DND-41 (cell line): ENCODE results near the gene ARHGEF3.

Source experiments
- ATAC-seq: fragments of 200-7000 bp; cut with Tn5 transposase; 3 replicates; pipeline ENCODE4 v1.9.1; 2021; ENCODE audit warnings: low read depth; ENCODE audit not compliant: insufficient read depth
- DNase-seq: peaks from one replicate; pipeline ENCODE4 v3.0.0-alpha.2; 2020
- H2AFZ ChIP-seq: 2 replicates; pipeline ENCODE4 v1.6.0; 2012; ENCODE audit warnings: low read depth, low read length
- H3K27ac ChIP-seq: 2 replicates; pipeline ENCODE4 v1.5.1; 2012; ENCODE audit warnings: low read length, inconsistent platforms
- H3K27me3 ChIP-seq: fragments of 200-600 bp; sonication (generic); 2 replicates; pipeline ENCODE4 v1.6.0; 2012; ENCODE audit warnings: low read length, mild to moderate bottlenecking, inconsistent platforms; ENCODE audit not compliant: insufficient read depth, poor library complexity
- H3K36me3 ChIP-seq: 2 replicates; pipeline ENCODE4 v1.5.1; 2012; ENCODE audit warnings: low read length, inconsistent platforms; ENCODE audit not compliant: insufficient read depth
- H3K4me1 ChIP-seq: 2 replicates; pipeline ENCODE4 v1.5.1; 2012; ENCODE audit warnings: mild to moderate bottlenecking, low read length; ENCODE audit not compliant: insufficient read depth
- H3K4me2 ChIP-seq: 2 replicates; pipeline ENCODE4 v1.6.0; 2012; ENCODE audit warnings: mild to moderate bottlenecking, moderate library complexity, low read length, inconsistent platforms; ENCODE audit not compliant: insufficient read depth
- H3K4me3 ChIP-seq, 2 experiments: fragments of 200-600 bp in 1 of 2; shearing (Covaris generic) in 1 of 2; 2 replicates each; pipeline ENCODE4 v1.5.1; 2012 to 2016; ENCODE audit warnings: inconsistent platforms in 2 of 2, low read length in 2 of 2, mild to moderate bottlenecking in 2 of 2, low read depth in 1 of 2, moderate library complexity in 1 of 2
- H3K79me2 ChIP-seq: 2 replicates; pipeline ENCODE4 v1.6.0; 2012; ENCODE audit warnings: low read length, inconsistent platforms; ENCODE audit not compliant: insufficient read depth
- H3K9ac ChIP-seq: 2 replicates; pipeline ENCODE4 v1.6.0; 2012; ENCODE audit warnings: low read depth, mild to moderate bottlenecking, inconsistent platforms, low read length, moderate library complexity
- H3K9me3 ChIP-seq: 2 replicates; pipeline ENCODE4 v1.5.1; 2012; ENCODE audit warnings: low read length, moderate library complexity, mild to moderate bottlenecking, inconsistent platforms; ENCODE audit not compliant: insufficient read depth, severe bottlenecking
- H4K20me1 ChIP-seq: 2 replicates; pipeline ENCODE4 v1.6.0; 2012; ENCODE audit warnings: low read length; ENCODE audit not compliant: insufficient read depth
- EZH2 ChIP-seq: IDR thresholded peaks from 3 replicates; pipeline ENCODE4 v1.6.1; 2012; ENCODE audit warnings: borderline replicate concordance, low read depth, mild to moderate bottlenecking, moderate library complexity, low read length, inconsistent platforms; ENCODE audit not compliant: severe bottlenecking
- TF ChIP-seq, protein P1 (sequence below): IDR thresholded peaks from 2 replicates; pipeline ENCODE4 v1.5.1; 2012; ENCODE audit warnings: borderline replicate concordance, low read length, moderate library complexity, mild to moderate bottlenecking; ENCODE audit not compliant: poor library complexity, severe bottlenecking; ENCODE audit errors: extremely low read depth

Gene ARHGEF3

DNA sequence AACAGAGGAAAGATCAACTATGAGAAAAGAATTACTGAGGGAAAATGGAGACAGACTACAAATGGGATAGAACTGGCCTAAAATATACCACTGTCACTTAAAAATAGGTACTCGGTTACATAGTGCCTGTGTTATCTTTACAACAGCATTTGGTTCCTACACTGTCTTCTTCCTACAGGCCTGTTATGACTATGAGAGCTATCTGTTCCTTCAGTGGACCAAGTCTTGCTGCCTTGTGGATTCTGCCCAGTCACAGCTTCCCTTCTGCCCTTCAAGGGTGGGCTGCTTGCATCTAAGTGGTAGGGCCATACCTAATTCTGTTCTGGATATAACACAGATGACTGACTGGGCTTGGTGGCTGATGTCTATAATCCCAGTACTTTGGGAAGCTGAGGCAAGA, 13.8 kb upstream of the ARHGEF3 start:
- no peak for ATAC-seq
- Histone ChIP-seq H3K4me3 (no peak overlapping the region), H2AFZ (no peak overlapping the region), H3K4me2 (no peak overlapping the region), H3K9ac (no peak overlapping the region), H3K9me3 (no peaks in the 10 kb centered on the region), H4K20me1 (no peaks in the 10 kb centered on the region), H3K79me2 (peaks cover 45% of the 10 kb centered on the region), H3K4me1 (peaks cover 50% of the 10 kb centered on the region), H3K27me3 (no peaks in the 10 kb centered on the region), H3K27ac (peak overlapping the region; percentile 45), H3K36me3 (no peaks in the 10 kb centered on the region)
- TF ChIP-seq, protein P1, sequence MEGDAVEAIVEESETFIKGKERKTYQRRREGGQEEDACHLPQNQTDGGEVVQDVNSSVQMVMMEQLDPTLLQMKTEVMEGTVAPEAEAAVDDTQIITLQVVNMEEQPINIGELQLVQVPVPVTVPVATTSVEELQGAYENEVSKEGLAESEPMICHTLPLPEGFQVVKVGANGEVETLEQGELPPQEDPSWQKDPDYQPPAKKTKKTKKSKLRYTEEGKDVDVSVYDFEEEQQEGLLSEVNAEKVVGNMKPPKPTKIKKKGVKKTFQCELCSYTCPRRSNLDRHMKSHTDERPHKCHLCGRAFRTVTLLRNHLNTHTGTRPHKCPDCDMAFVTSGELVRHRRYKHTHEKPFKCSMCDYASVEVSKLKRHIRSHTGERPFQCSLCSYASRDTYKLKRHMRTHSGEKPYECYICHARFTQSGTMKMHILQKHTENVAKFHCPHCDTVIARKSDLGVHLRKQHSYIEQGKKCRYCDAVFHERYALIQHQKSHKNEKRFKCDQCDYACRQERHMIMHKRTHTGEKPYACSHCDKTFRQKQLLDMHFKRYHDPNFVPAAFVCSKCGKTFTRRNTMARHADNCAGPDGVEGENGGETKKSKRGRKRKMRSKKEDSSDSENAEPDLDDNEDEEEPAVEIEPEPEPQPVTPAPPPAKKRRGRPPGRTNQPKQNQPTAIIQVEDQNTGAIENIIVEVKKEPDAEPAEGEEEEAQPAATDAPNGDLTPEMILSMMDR = no peak
- no peak for TF ChIP-seq EZH2
- no peak for DNase-seq

DNA sequence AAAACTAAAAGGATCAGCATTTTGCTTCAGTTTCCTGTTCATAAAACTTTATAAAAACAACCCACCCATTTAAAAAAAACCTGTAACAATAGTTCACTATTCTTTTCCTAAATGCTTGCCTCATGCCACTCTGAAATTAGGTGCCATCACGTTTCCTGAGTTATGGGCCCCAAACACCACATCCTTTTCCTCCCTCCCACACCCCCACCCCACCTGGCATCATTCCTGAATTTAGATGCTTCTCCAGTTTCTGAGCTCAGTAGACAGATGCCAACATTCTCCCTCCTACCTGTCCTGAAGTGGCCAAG, 11.9 kb upstream of the ARHGEF3 start:
- H4K20me1 ChIP-seq = no peaks in the 10 kb centered on the region
- TF ChIP-seq EZH2 = no peak
- TF ChIP-seq, protein P1 = no peak
- H3K9me3 ChIP-seq = no peaks in the 10 kb centered on the region
- ATAC-seq (peak; percentile 67), DNase-seq (peak; percentile 68)
- H3K4me3 ChIP-seq = no peak overlapping the region
- peaks cover 51% of the 10 kb centered on the region for H3K4me1 ChIP-seq
- H3K27ac ChIP-seq = peak overlapping the region; percentile 78
- H3K27me3 ChIP-seq = no peaks in the 10 kb centered on the region
- peak overlapping the region; percentile 51 for H3K9ac ChIP-seq
- H3K36me3 ChIP-seq = no peaks in the 10 kb centered on the region
- H2AFZ ChIP-seq = no peak overlapping the region
- H3K4me2 ChIP-seq = peak overlapping the region; percentile 50
- peaks cover 57% of the 10 kb centered on the region for H3K79me2 ChIP-seq

DNA sequence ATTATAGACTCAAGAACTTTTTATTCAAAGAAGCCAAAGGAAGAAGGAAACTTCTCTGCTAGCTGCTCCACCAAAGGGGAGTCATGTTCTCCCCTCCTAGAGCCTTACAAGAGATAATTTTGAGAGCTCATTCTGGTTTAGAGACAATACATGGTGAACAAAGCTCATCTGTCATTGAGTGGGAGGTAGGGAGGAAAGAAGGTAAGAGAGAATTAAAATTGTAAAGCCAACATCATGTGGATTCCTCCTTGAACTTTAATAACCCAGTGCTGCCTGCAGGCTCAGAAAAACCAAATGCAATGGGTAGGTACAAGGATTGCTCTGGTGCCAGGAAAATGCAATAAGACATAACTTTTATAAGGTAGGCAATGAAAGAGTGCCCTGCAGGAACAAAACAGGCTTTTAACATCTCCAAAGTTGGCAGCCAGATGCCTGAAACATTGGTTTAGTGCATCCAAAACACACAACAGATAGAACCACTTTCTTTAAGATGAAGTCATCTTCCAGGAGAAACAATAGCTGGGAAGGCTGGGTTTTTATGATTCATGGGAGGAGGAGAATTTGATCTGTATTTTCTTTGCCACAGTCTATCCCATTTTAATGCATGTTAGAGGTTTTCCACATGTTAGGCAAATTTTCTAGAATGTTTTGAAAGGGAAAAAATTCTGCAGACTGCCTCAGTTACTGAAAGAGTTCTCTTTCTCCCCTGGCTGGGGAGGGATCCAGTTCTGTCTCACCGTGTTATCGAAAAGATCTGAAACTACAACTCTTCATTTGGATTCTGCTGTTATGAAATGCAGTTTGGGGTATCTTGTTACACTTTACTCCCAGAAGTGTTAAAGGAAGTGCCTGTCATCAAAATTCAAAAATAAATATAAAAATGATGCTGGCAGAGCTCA, 11.3 kb upstream of the ARHGEF3 start:
- no peaks in the 10 kb centered on the region for H3K9me3 ChIP-seq
- no peaks in the 10 kb centered on the region for H3K36me3 ChIP-seq
- peaks cover 58% of the 10 kb centered on the region for H3K79me2 ChIP-seq
- peaks cover 51% of the 10 kb centered on the region for H3K4me1 ChIP-seq
- TF ChIP-seq, protein P1 = no peak
- no peak for DNase-seq
- peak overlapping the region; percentile 78 for H3K27ac ChIP-seq
- H3K27me3 ChIP-seq = no peaks in the 10 kb centered on the region
- peak overlapping the region; percentile 51 for H3K9ac ChIP-seq
- peak overlapping the region; percentile 50 for H3K4me2 ChIP-seq
- ATAC-seq = peak; percentile 49
- H3K4me3 ChIP-seq = peak overlapping the region in 1 of 2 experiments; percentile 20; a peak in 2 of 4 replicates
- peak overlapping the region; percentile 31 for H2AFZ ChIP-seq
- H4K20me1 ChIP-seq = no peaks in the 10 kb centered on the region
